CD4-positive, alpha-beta T cell treated with Interleukin-12 subunit alpha and Interleukin-12 subunit beta, for 1 hour (primary cell): ENCODE data around the gene DMXL2.
"Not testable (repeated sequence)": the region's sequence is repeated elsewhere in the genome, so short reads cannot be mapped to it uniquely, and the experiment has no call there.

Experiments used
- DNase-seq: peaks from one replicate; pipeline ENCODE4 v3.0.0-alpha.2; 2020

The DMXL2 gene

DNA sequence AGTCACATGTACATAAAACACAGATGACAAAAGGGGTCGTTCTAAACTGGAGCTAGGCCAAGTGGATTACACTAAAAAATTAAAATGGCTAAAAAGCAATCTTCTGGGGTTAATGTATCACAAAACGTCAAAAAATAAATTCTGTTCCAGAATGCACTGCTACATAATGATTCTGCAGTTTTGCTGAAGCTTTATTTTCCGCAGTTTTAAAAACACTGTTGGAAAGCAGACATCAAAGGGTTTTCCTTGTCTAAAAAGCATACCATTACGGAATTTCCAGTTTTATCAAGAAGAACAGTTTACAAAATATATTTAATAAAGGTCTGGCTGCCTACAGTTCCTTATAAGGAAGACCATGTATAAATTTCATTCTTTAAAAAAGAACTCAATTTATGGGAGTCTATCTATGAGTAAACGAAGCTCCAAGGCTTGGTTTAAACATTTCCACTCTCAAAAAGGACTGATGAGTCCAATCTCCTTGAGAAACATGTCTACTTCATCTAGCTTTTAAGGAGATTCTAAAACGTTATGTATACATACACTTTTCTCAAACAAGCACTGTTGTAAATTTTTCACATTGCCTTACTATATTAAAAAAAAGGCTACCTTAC lies 1.3 kb downstream of the DMXL2 start:
- DNase-seq, result no peak

DNA sequence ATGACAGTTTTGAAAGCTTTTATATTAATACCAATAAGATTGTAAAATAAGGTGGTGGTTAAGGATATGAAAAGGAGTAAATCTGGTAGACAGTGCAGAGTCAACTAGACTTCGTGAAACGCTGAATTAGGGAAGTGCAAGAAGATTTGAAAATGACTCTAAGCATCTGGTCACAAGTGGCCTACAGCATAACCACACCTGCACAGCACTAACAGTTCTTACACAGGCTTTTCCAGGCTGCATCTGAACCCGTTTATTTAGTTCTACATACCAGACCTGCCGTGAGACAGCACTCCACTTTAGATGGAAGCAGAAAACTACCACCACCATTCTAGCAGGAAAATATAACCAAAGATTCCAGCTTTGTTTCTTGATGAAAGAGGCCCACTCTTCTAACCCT lies 1.9 kb downstream of the DMXL2 start:
- no peak for DNase-seq

DNA sequence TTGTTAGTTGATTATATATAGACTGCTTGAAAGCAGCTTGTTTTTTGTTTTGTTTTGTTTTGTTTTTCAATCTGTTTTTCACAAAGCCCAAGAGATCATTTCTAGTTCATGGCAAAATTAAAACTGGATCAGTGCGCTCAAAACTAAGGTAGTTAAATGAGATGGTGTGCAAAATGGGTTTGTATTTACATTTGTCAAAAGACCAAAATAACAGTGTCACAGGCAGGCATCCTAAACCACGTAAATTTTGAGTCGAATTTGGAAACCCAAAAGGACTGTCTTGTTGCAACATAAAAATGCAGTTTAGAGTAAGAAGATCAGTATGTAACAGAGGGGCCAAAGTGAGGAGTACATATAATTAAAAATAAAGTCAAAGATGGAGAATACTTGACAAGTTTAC lies 2.4 kb downstream of the DMXL2 start:
- no peak for DNase-seq

DNA sequence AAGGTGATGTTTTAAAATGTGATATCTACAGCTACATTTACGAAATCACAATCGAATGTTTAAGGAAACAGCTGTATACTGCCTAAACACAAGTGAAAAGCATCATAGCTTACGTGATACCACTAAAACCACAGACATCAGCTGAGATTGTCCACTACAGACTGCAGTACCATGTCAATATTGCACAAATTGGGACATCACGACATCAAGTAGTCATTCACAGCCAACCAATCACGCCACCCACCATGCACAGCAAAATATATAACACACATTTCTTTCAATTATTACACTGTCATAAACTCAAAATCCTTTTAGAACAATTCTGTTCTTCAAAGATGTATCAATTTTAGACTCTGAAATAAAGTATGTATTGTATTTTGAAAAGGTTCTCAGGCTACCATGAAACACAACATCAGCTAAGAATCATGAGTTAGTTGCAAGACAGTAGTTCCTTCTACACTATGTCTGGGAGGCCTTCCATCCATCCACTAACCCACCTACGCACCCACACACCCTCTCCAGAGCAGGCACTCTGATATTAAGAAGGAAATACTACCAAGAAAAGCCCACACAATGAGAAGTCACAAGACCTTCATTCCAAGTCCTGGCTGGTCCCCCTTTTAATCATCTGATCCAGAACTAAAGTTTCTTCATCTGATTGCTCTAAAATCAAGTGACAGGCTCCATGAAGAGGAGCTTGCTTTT lies 3.1 kb downstream of the DMXL2 start:
- no peak for DNase-seq

DNA sequence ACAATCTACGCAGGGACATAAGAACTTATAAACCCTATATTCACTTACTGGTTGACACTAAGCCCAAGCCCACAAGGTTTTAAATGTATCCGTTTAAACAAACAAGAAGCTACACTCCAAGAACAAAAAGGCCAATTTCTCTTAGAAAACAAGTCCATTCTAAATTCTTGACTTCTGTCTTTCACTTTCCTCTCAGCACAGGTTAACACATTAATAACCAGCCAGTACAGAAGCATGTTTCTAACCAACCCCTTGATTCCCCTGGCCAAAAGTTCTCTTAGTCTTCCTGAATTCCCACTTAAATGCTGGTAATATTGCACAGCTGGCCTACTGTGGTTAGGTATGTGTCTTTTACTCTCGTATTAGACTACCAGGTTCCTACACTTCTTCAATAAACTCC lies 4.7 kb downstream of the DMXL2 start:
- DNase-seq, result no peak

DNA sequence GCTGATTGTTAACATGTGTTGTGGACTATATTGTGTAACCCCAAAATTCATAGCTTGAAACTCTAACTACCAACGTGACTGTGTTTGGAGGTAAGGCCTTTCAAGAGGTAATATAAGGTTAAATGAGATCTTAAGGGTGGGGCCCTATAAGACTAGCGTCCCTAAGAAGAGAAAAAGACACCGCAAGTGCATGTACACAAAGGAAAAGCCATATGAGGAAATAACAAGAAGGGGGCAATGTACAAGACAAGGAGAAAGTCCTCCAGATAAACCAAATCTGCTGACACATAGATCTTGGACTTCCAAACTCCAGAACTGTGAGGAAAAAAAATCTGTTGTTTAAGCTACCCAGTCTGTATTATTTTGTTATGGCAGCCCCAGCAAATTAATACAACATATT lies 8.6 kb downstream of the DMXL2 start:
- no peak for DNase-seq

DNA sequence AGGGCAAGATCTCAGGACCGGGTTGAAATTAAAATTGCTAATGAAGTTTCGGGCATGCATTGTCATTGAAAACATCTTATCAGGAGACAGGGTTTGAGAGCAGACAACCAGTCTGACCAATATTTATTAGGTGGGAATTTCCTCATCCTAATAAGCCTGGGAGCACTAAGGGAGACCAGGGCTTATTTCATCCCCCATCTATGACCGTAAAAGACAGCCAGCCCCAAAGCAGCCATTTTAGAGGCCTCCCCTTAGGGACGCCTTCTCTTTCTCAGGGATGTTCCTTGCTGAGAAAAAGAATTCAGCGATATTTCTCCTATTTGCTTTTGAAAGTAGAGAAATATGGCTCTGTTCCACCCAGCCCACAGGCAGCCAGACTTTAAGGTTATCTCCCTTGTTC lies 9.9 kb downstream of the DMXL2 start:
- not testable (repeated sequence) for DNase-seq

DNA sequence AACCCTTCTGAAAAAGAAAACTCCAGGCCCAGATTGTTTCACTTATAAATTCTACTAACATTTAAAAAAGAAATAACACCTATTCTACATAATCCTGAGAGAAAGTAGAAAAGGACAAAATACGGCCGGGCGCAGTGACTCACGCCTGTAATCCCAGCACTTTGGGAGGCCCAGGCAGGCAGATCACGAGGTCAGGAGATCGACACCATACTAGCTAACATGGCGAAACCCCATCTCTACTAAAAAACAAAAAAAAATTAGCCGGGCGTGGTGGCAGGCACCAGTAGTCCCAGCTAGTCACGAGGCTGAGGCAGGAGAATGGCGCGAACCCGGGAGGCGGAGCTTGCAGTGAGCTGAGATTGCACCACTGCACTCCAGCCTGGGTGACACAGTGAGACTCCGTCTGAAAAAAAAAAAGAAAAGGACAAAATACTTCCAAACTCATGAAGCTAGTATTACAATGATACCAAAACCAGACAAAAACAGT lies 19.1 kb downstream of the DMXL2 start:
- DNase-seq, result not testable (repeated sequence)

DNA sequence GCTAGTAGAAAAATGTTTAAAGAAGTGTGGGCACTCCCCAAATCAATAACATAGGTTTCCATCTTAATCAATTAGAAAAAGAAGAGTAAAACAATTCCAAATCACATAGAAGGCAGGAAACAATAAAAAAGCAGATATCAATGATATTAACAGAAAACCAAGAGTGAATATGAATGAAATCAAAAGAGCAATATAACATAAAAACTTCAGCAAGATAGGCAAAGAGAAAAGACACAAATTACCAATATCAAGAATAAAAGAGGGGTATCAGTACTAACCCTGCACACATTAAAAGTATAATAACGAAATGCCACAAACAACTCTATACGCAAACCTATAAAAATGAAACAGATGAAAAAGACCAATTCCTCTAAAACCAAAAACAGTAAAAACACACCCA lies 19.6 kb downstream of the DMXL2 start:
- no peak for DNase-seq

DNA sequence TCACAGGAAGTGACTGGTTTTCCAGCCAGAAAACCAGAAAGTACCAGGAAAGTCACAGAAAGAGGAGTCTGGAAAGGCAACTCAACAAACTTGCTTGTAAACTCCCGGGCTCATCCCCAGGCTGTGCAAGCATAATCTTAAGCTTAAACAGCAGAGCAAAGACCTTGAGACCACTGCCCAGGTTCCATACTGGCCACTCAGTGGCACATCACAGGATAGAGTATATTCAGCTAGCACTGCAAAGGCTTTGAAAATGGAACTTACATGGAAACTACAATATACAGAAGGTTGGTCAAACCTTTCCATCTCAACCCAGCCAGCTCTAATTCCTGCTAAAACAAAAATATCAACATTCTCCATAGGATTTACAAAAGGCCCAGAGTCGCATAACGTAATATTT lies 20.1 kb downstream of the DMXL2 start:
- DNase-seq, result no peak

DNA sequence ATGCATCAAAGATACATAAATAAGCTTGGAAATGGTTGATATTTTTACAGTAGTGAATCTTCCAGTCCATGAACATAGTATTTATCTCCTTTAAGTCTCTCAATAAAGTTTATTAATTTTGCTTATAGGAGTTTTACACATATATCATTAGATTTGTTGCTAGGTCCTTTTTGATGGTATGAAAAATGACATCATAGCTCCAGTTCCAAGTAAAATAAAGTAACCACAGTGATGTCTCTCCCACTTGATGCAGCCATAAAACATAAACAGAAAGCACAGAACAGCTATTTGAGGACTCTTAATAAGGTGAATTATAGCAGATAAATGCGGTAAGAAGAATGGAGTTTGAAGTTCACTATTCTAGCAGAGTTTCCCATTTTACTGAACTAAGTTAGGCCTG lies 20.8 kb downstream of the DMXL2 start:
- DNase-seq, result no peak

DNA sequence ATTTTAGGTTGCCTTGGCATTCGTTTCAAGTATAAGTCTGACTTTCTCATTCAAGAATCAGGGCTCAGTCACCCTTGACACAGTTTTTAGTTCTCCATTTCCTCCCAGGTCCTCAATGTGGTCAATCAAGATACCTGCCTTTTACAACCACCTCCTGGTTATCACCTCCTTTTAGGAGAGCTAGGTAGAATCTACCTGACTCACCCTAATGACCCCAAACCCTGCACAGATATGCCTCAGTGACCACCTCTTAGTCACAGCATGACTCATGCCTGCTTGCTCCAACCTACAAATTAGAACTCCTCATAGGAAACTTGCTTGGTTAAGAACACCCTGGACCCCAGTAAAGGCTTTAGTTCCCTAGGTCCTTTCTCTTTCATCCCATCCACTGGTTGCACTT lies 22.5 kb downstream of the DMXL2 start:
- no peak for DNase-seq

DNA sequence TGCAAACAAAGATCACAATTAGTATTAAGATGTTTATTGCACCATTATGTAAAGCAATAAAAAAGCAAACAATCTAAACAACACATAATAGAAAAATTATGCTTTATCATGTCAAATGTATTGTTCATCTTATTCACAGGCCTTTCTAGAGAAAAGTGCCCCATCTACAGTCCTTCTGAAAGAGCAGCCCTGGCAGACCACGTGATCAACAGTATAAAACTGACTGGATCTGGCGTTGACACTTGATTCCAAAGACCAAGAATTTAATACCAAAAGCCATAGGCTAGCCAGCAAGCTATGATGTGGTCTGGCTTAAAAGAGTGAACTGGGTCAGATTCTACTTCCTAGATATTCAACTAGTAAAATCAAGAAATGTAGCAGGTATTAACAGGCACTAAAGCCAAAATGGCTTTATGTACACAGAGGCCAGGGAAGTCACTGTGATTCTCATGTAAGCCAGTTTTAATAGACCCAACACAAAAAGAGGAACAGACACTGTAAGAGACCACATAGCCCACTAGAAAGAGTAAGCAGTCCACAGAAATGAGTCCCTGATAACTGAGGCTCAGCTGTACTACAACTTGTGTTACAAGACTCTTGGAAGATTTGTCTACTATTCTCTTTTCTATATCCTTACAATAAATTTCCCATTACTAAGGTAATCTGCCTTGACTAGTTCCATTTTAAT lies 32.5 kb downstream of the DMXL2 start:
- DNase-seq, result no peak

DNA sequence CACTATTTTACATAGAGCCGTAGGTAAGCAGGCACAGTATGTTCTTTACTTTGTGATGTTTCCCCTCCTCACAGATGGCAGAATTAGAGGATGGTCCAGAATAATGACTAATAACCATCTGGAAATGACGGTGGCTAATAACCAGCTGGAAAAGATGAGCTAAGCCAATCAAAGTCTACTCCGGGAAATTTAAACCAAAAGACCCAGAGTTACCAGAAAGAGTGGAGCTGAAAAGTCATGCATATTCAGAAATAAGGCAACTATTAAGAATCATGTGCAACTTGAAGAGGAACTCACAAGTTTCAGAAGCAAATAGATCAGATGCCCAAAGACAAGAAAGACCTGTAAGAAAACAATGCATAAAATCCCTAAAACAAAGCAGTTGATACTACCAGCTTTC lies 33.6 kb downstream of the DMXL2 start:
- DNase-seq, result no peak

DNA sequence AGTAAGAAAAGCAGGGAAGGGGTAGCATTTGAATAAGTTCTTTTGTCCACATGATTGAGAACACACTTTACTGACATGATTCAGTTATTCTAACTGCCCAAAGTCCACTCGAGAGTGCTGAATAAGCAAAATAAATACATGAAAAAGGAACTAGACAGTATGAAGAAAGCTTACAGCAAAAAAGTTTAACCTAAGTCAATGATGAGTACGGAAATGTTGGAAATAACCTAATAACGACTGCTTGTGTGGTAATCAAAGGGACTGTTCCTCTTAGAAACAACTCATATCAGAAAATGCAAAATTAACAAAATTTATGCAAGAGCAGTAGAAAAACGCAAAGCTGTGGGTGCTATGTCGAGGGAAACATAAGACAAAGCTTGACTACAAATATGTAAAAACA lies 36.6 kb downstream of the DMXL2 start:
- no peak for DNase-seq

DNA sequence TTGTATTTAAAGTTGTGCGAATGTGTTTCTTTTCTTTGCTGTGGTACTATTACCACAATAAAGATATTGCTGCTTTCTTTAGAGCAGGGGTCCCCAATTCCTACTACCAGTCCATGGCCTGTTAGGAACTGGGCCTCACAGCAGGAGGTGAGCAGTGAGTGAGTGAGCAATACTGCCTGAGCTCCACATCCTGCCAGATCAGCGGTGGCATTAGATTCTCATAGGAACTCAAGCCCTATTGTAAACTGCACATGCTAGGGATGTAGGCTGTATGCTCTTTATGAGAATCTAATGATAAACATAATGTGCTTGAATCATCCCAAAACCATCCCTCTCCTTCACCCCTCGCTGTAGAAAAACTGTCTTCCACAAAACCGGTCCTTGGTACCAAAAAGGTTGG lies 41.6 kb downstream of the DMXL2 start:
- DNase-seq, result no peak

DNA sequence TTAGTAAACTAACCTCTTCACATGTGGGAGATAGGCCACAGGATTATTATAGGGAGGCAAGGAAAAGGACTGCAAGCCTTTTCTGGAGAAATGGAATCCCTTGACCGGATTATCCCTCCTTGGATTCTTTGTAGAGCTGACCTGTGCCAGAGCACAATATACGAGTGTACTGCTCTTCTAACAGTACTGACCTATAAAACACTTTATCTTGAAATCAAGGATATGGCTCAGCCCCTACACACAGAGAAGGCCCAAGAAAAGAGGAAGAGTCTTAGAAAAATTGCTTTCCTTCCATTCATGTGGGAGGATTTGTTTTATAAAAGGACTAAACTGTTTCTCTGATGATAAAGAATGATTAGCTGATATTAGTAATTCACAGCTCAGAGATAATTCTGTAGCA lies 42.2 kb downstream of the DMXL2 start:
- no peak for DNase-seq

DNA sequence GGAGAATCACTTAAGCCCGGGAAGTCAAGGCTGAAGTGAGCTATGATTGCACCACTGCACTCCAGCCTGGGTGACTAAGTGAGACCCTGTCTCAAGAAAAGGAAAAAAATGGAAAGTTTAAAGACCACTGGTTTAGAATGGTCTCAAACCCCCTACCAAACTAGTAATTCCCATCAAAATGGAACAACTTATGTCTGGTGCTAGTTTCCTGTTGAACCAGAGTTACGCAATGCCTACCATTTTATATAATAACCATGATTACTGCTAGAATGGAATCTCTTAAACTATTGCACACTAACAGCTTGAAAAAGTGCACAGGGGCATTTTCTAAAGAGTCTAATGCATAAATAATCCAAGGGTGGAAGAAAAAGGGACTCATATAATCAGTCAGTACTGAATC lies 43.6 kb downstream of the DMXL2 start:
- DNase-seq, result no peak

DNA sequence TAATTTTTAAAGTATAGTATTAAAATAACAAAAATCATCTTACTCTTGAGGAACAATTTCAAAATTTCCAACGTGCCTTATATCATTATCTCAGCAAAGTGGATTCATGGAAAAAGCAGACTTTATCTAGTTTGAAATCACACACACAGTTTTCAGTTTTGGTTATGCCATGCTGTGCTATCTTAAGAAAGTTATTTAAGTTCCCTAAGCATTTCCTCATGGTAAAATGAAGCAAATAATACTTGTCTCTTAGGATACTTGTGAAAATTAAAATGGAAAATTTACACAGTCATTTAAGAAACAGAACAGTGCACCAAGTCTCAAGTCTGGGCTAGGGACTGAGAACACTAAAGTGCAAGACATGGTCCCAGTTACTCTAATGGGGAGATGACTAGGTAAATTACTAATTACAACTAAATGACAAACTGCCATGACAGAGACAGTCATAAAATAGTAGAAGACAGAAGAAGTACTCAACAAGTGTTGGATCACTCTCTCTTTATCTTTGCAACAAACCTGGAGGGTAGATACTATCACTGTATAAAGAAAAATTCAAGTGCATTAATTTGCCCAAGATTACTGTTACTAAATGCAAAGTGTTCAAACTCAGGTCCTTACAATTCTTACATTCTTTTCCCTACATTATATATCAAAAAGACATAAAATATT lies 44.8 kb downstream of the DMXL2 start:
- DNase-seq, result no peak

DNA sequence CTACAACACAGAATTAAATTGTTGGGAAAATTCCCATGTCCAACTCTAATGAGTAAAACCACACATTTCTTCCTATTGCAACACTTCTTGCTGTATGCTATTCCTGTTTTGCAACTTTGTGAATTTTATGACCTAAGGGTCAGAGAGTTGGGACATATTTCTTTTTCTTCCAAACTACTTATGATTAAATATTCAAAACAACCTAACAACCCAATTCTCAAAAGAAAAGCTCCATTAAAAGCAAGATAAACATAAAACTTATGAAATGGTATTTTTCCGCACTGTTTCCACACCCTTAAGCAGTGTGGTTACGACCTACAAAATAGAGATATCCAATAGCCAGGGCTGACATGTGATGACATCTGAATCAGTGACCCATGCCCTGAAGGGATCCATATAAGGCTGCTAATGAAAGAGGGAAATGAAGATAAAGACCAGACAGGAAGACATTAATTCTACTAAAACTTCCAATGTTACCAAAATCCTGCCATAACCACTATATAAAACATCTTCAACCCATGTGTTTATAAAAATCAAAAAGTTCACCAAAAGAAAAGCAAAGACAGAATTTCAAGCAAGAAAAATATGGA lies 45.6 kb downstream of the DMXL2 start:
- no peak for DNase-seq

DNA sequence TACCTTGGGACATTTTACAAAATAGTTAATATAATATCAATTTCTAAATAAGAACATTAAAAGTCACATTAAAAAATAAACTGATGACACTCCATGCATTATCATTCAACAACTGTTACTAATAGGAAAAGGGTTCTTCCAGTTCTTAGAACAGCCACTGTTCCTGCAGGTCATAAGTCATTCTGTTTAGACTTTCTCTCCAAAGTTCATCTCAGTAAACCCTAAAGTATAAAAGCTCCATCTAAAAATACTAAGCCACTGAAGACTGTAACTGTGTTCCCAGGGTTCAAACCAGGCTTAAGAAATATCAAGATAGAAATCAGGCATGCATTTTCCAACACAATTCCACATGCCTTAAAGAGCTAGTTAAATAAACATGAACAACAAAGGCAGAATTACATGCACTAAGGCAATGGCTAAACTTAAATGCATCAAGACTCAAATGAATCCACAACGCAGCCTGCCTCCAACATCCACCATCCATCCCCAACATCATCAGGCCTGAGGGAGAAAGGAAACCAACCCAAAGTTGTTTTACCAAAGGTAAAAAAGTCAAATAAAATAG lies 46.2 kb downstream of the DMXL2 start:
- DNase-seq, result no peak

DNA sequence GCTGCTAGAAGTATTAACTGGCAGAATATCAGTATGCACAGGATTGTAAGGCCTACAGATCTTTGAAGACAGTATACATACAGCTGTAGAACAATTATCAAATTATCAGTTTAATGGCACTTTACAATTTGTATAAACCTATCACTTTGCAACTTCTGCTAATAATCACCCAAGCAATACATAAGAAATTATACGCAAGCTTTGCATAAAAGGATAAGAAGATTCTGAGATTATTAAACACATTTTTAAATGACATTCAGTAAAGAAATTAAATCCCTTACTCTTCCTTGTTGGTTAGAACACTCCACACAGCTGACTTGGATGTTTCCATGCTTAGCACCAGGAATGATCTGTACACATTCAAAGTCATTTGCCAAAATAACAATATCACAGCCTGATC lies 46.8 kb downstream of the DMXL2 start:
- DNase-seq, result no peak

DNA sequence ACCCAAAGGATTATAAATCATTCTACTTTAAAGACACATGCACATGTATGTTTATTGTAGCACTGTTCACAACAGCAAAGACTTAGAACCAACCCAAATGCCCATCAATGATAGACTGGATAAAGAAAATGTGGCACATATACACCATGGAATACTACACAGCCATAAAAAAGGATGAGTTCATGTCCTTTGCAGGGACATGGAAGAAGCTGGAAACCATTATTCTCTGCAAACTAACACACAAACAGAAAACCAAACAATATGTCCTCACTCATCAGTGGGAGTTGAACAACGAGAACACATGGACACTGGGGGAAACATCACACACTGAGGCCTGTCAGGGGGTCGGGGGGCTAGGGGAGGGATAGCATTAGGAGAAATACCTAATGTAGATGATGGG lies 49.2 kb downstream of the DMXL2 start:
- not testable (repeated sequence) for DNase-seq
